DOHH2 (cell line): Measurements from ENCODE around the gene ANKS1B.

Source experiments
- H3F3A ChIP-seq: fragments of 200-600 bp; sonication (generic), shearing (Covaris generic); 2 replicates; pipeline ENCODE4 v1.6.0; 2016; ENCODE audit warnings: antibody characterized with exemption, mild to moderate bottlenecking; ENCODE audit not compliant: control insufficient read depth, insufficient read depth
- H3K27ac ChIP-seq: fragments of 200-600 bp; sonication (generic); 2 replicates; pipeline ENCODE4 v1.5.1; 2014; ENCODE audit warnings: low read depth, mild to moderate bottlenecking, low read length, moderate library complexity
- H3K27me3 ChIP-seq: fragments of 200-600 bp; sonication (generic); 2 replicates; pipeline ENCODE4 v1.6.1; 2014; ENCODE audit warnings: mild to moderate bottlenecking, low read length, mixed read lengths; ENCODE audit not compliant: control insufficient read depth
- H3K36me3 ChIP-seq: fragments of 200-600 bp; sonication (generic); 2 replicates; pipeline ENCODE4 v1.6.1; 2014; ENCODE audit warnings: mild to moderate bottlenecking, low read length, moderate library complexity, mixed read lengths; ENCODE audit not compliant: control insufficient read depth
- H3K4me1 ChIP-seq: fragments of 200-600 bp; sonication (generic); 2 replicates; pipeline ENCODE4 v1.6.1; 2014; ENCODE audit warnings: mild to moderate bottlenecking, low read length, mixed read lengths; ENCODE audit not compliant: control insufficient read depth
- H3K4me2 ChIP-seq: fragments of 200-600 bp; sonication (generic); 2 replicates; pipeline ENCODE4 v1.6.0; 2014; ENCODE audit warnings: mild to moderate bottlenecking, low read length, moderate library complexity
- H3K4me3 ChIP-seq: fragments of 200-600 bp; sonication (generic); 2 replicates; pipeline ENCODE4 v1.5.1; 2014; ENCODE audit warnings: mild to moderate bottlenecking, low read length, mixed read lengths
- H3K79me2 ChIP-seq: fragments of 200-600 bp; sonication (generic); 2 replicates; pipeline ENCODE4 v1.6.1; 2014; ENCODE audit warnings: mild to moderate bottlenecking, low read length, mixed read lengths; ENCODE audit not compliant: control insufficient read depth
- H3K9me2 ChIP-seq: fragments of 200-600 bp; sonication (generic); replicated peaks from 2 replicates; pipeline ENCODE4 v1.6.1; 2014; ENCODE audit warnings: mild to moderate bottlenecking, low read length, mixed read lengths; ENCODE audit not compliant: control insufficient read depth
- H3K9me3 ChIP-seq: fragments of 200-600 bp; sonication (generic); 2 replicates; pipeline ENCODE4 v1.6.1; 2014; ENCODE audit warnings: antibody characterized with exemption, low read length, mixed read lengths; ENCODE audit not compliant: control insufficient read depth, insufficient read depth
- H4K20me1 ChIP-seq: fragments of 200-600 bp; sonication (generic); 2 replicates; pipeline ENCODE4 v1.6.0; 2014; ENCODE audit warnings: low read depth, mild to moderate bottlenecking, antibody characterized with exemption, low read length, moderate library complexity; ENCODE audit not compliant: control insufficient read depth, insufficient read depth
- EZH2phosphoT487 ChIP-seq: fragments of 200-600 bp; sonication (generic); IDR thresholded peaks from 2 replicates; pipeline ENCODE4 v1.6.1; 2017; ENCODE audit warnings: borderline replicate concordance, mild to moderate bottlenecking, antibody characterized with exemption, low read length, moderate library complexity, mixed read lengths
- TF ChIP-seq, protein P1 (sequence below): fragments of 200-600 bp; sonication (generic); IDR thresholded peaks from one replicate; pipeline ENCODE4 v1.5.1; 2014; ENCODE audit warnings: antibody characterized with exemption, mild to moderate bottlenecking, low read depth, low read length; ENCODE audit not compliant: poor library complexity, severe bottlenecking

The ANKS1B gene

DNA sequence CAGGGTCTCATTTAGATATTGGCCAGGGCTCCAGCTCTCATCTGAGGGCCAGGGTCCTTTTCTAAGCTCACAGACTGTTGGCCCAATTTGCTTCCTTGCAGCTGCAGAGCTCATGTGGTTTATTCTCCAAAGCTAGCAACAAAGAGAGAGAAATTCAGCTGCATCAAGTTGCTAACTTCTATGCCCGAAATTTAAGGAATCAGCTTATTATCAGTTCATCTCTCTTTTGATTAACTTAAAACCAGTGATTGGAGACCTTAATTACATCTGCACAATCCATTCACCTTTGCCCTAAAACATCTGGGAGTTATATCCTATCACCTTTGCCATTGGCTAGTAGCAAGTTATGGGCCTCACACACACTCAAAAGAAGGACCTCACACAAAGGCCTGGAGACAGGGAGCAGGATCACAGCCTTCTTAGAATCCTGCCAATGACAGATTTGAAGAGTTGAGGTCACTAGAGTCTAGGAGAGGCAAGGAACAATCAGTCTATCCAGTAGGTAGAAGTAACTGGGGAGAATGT lies 596.0 kb downstream of the ANKS1B start:
- peak overlapping the region; percentile 8; the same call in 1 of the 2 replicates for H3K4me2 ChIP-seq
- peak overlapping the region; percentile 32 for H3K27ac ChIP-seq
- TF ChIP-seq, protein P1, sequence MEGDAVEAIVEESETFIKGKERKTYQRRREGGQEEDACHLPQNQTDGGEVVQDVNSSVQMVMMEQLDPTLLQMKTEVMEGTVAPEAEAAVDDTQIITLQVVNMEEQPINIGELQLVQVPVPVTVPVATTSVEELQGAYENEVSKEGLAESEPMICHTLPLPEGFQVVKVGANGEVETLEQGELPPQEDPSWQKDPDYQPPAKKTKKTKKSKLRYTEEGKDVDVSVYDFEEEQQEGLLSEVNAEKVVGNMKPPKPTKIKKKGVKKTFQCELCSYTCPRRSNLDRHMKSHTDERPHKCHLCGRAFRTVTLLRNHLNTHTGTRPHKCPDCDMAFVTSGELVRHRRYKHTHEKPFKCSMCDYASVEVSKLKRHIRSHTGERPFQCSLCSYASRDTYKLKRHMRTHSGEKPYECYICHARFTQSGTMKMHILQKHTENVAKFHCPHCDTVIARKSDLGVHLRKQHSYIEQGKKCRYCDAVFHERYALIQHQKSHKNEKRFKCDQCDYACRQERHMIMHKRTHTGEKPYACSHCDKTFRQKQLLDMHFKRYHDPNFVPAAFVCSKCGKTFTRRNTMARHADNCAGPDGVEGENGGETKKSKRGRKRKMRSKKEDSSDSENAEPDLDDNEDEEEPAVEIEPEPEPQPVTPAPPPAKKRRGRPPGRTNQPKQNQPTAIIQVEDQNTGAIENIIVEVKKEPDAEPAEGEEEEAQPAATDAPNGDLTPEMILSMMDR: no peak
- TF ChIP-seq EZH2phosphoT487: no peak
- H3F3A ChIP-seq: peaks cover 27% of the 10 kb centered on the region
- peaks cover 29% of the 10 kb centered on the region for H3K9me3 ChIP-seq
- H3K79me2 ChIP-seq: no peaks in the 10 kb centered on the region
- H3K36me3 ChIP-seq: peaks cover 48% of the 10 kb centered on the region
- H3K27me3 ChIP-seq: no peaks in the 10 kb centered on the region
- no peaks in the 10 kb centered on the region for H3K9me2 ChIP-seq
- no peaks in the 10 kb centered on the region for H4K20me1 ChIP-seq
- peaks cover 63% of the 10 kb centered on the region for H3K4me1 ChIP-seq
- H3K4me3 ChIP-seq: 0 out of 2 replicates have a peak overlapping the region, but pooled peaks have one; percentile 1

DNA sequence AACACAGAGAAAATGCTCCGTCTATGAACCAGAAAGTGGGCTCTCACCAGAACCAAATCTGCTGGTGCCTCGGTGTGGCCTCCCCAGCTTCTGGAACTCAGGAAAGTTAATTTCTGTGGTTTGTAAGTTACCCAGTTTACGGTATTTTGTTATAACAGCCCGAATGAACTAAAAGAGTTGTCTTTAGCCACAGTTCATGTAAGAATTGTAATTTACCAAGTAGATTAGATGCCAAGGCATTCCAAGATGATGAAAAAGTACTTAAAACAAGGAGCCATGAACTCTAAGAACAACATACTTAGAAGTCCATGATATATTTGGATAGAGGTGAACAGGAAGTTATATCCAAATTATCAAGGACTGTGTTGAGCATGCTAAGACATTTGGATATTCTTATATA lies 597.1 kb downstream of the ANKS1B start:
- Histone ChIP-seq H4K20me1 (no peaks in the 10 kb centered on the region), H3F3A (peaks cover 18% of the 10 kb centered on the region), H3K9me3 (peaks cover 29% of the 10 kb centered on the region), H3K4me1 (peaks cover 62% of the 10 kb centered on the region), H3K27ac (no peak overlapping the region), H3K27me3 (no peaks in the 10 kb centered on the region), H3K4me3 (no peak overlapping the region), H3K36me3 (peaks cover 40% of the 10 kb centered on the region), H3K9me2 (no peaks in the 10 kb centered on the region), H3K4me2 (0 out of 2 replicates have a peak overlapping the region, but pooled peaks have one; percentile 9), H3K79me2 (no peaks in the 10 kb centered on the region)
- TF ChIP-seq EZH2phosphoT487: no peak
- TF ChIP-seq, protein P1: no peak

DNA sequence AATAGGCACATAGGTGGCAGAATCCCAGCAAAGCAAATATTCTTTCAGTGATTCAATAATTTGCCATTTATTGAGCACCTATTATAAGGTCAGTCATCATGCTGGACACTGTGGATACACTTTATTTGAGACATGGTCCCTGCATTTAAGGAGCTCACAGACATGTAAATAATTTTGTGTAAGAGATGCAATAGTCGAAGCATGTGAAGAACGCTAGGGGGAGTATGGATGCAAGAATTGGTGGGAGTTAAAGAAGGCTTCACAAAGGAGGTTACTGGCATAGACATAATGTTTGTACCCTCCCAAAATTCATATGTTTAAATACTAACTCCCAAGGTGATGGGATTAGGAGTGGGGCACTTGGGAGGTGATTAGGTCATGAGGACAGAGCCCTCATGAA lies 597.8 kb downstream of the ANKS1B start:
- Histone ChIP-seq H3K79me2 (no peaks in the 10 kb centered on the region), H3K4me1 (peaks cover 55% of the 10 kb centered on the region), H3K4me2 (no peak overlapping the region), H3F3A (peaks cover 10% of the 10 kb centered on the region), H3K9me3 (peaks cover 30% of the 10 kb centered on the region), H3K4me3 (no peak overlapping the region), H3K9me2 (no peaks in the 10 kb centered on the region), H4K20me1 (no peaks in the 10 kb centered on the region), H3K27me3 (no peaks in the 10 kb centered on the region), H3K27ac (no peak overlapping the region), H3K36me3 (peaks cover 36% of the 10 kb centered on the region)
- TF ChIP-seq, protein P1: peak; percentile 49
- no peak for TF ChIP-seq EZH2phosphoT487
